AG04450 (cell line): ENCODE data around the gene ADGRD1. TPM values are rescaled to one million over a fixed set of nuclear protein-coding genes. Genes with fewer than 3 reads are reported as not detected.

Experiments
- CTCF ChIA-PET: fragments of 300-600, 350-600 bp; formaldehyde crosslinking; extraction: SDS; loops from one replicate; lab custom pipeline; 2022; ENCODE audit warnings: antibody characterized with exemption, inconsistent platforms; lab: Charles Lee
- POLR2A ChIA-PET: fragments of 350-600 bp; formaldehyde crosslinking; extraction: SDS; loops from one replicate; lab custom pipeline; 2021; ENCODE audit warnings: antibody characterized with exemption, inconsistent platforms; lab: Yijun Ruan, JAX
- DNase-seq: peaks from one replicate; pipeline ENCODE4 v3.0.0-alpha.2; 2011; ENCODE audit warnings: low read depth, low spot score
- H3K27ac ChIP-seq: one replicate; pipeline ENCODE4 v1.5.1; 2012; ENCODE audit warnings: low read depth, low read length, control low read depth
- H3K27me3 ChIP-seq: one replicate; pipeline ENCODE4 v1.6.0; 2012; ENCODE audit warnings: low read length; ENCODE audit not compliant: control insufficient read depth, insufficient read depth
- H3K4me3 ChIP-seq: 2 replicates; pipeline ENCODE4 v1.5.1; 2011; ENCODE audit warnings: mild to moderate bottlenecking, low read depth, low read length, control low read depth
- H3K9me3 ChIP-seq: 2 replicates; pipeline ENCODE4 v1.5.1; 2012; ENCODE audit warnings: low read length; ENCODE audit not compliant: control insufficient read depth, insufficient read depth
- polyA plus RNA-seq: library from polyadenylated mRNA; depleted of rRNA; stranded (reverse); fragments of >200 nt; gene quantifications from 2 replicates; pipeline ENCODE4 v1.2.3, GENCODE V29; 2011
- TF ChIP-seq, protein P1 (sequence below): IDR thresholded peaks from 2 replicates; pipeline ENCODE4 v1.5.1; 2011; ENCODE audit warnings: low read depth, low read length, control low read depth, inconsistent platforms

Gene ADGRD1
- polyA plus RNA-seq, 1 experiment: 0.05 TPM

GRCh38 chr12:130959632-130960031, 5.9 kb downstream of the ADGRD1 start:
- CTCF ChIA-PET: no interaction called here
- Histone ChIP-seq H3K27ac (no peak overlapping the region), H3K4me3 (no peak overlapping the region)

DNA sequence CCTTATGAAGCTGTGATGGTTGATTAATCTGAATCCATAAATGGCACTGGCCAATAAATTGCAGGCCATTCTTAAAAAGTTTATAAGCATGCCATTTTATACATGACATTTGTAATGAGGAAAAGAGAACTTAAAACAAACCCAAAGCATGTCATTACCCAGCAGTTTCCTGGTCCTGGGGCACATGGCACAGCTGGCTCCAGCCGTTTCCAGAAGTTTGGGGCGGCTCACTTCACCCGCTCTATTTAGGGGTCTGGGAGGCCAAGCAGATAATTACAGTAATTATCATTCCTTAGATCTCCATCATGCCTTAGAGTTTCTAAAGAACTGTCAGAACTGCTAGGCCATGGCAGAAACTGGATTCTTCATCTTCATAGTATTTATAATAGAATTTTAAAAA, 6.4 kb downstream of the ADGRD1 start:
- DNase-seq: no peak
- CTCF ChIA-PET: no interaction called here
- Histone ChIP-seq H3K27me3 (no peaks in the 10 kb centered on the region), H3K27ac (no peak overlapping the region), H3K9me3 (peaks cover 32% of the 10 kb centered on the region), H3K4me3 (no peak overlapping the region)
- POLR2A ChIA-PET: no interaction called here
- TF ChIP-seq, protein P1, sequence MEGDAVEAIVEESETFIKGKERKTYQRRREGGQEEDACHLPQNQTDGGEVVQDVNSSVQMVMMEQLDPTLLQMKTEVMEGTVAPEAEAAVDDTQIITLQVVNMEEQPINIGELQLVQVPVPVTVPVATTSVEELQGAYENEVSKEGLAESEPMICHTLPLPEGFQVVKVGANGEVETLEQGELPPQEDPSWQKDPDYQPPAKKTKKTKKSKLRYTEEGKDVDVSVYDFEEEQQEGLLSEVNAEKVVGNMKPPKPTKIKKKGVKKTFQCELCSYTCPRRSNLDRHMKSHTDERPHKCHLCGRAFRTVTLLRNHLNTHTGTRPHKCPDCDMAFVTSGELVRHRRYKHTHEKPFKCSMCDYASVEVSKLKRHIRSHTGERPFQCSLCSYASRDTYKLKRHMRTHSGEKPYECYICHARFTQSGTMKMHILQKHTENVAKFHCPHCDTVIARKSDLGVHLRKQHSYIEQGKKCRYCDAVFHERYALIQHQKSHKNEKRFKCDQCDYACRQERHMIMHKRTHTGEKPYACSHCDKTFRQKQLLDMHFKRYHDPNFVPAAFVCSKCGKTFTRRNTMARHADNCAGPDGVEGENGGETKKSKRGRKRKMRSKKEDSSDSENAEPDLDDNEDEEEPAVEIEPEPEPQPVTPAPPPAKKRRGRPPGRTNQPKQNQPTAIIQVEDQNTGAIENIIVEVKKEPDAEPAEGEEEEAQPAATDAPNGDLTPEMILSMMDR: no peak

More at GRCh38 chr12:130959632-130960031, 5.9 kb downstream of the ADGRD1 start:
- H3K9me3 ChIP-seq: peaks cover 32% of the 10 kb centered on the region
- POLR2A ChIA-PET: no interaction called here
- no peaks in the 10 kb centered on the region for H3K27me3 ChIP-seq
- TF ChIP-seq, protein P1: no peak
- no peak for DNase-seq

DNA sequence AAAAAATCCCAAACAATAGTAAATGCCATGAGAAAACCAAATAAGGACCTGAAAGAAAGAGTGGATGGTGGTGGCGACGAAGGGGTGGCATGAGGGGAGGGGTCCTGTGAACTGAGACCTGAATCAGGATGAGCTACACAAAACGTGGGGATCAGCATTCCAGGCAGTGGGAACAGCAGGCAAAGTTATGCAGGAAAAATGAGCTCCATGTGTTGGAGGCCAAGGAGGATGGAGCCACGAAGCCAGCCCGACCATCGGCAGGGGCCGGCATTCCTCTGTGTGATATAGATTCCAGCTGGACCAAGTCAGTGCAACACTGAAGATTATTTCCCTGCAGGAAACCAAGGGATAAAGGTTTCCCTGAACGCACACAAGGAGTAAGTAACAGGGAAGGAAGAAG, 7.1 kb downstream of the ADGRD1 start:
- H3K27ac ChIP-seq: no peak overlapping the region
- H3K4me3 ChIP-seq: no peak overlapping the region
- CTCF ChIA-PET: no interaction called here
- DNase-seq: no peak
- no peaks in the 10 kb centered on the region for H3K27me3 ChIP-seq
- TF ChIP-seq, protein P1: no peak
- POLR2A ChIA-PET: no interaction called here
- peaks cover 25% of the 10 kb centered on the region for H3K9me3 ChIP-seq

DNA sequence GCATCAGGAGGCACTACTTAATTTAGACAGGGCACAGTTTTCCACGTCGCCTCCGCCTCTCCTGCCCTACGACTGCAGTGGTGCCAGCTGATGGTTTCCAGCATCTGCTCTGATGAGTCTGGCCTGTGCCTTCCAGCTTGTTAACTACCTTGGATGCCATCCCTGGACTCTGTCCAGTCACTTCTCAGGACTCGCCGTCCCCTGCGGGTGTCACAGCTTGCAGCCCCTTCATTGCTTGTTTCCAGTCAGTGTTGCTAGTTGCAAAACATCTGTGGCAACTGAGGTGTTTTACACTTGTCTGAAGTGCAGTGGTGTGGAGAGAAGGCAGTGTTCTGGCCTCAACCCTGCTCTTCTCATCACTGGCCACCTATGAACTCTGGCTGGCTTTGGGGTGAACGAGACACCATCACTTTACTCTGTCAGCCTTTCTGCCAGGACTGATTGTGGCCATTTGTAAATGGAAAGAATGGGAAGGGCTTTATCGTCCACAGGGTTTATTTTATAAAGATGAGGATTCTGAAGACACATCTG, 8.3 kb downstream of the ADGRD1 start:
- no peak overlapping the region for H3K4me3 ChIP-seq
- H3K27me3 ChIP-seq: no peaks in the 10 kb centered on the region
- peaks cover 18% of the 10 kb centered on the region for H3K9me3 ChIP-seq
- CTCF ChIA-PET: no interaction called here
- TF ChIP-seq, protein P1: no peak
- no peak for DNase-seq
- H3K27ac ChIP-seq: no peak overlapping the region
- POLR2A ChIA-PET: no interaction called here

DNA sequence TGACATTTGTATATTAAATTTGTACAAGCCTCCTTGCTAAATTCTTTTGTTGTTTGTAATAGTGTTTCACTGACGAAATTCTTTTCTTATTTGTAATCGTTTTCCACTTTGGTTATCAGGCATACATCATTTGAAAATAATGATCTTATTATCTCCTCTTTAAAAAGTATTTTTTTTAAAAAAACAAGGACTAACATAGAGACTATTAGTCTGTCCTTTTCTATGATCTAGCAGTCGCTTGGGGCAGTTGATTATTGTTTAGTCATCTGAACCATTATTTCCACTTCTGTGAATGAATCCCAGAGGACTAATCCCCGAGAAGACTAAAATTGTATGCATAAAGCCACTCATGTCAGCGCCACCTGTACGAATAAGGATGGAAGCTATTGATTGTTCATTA, 11.5 kb downstream of the ADGRD1 start:
- Histone ChIP-seq H3K27me3 (no peaks in the 10 kb centered on the region), H3K9me3 (peaks cover 9% of the 10 kb centered on the region), H3K4me3 (no peak overlapping the region), H3K27ac (no peak overlapping the region)
- no peak for DNase-seq
- CTCF ChIA-PET: no interaction called here
- TF ChIP-seq, protein P1: no peak
- POLR2A ChIA-PET: no interaction called here
